NCI-H2107 treated with DMSO at 0.1 percent for 48 hours (cell line): ENCODE results near the gene RGN.
"Not testable (repeated sequence)": the region's sequence is repeated elsewhere in the genome, so short reads cannot be mapped to it uniquely, and the experiment has no call there.

Experiments used
- DNase-seq: peaks from one replicate; lab custom pipeline; 2025; ENCODE audit not compliant: unreplicated experiment; lab: John Stamatoyannopoulos, UW

Gene RGN

DNA sequence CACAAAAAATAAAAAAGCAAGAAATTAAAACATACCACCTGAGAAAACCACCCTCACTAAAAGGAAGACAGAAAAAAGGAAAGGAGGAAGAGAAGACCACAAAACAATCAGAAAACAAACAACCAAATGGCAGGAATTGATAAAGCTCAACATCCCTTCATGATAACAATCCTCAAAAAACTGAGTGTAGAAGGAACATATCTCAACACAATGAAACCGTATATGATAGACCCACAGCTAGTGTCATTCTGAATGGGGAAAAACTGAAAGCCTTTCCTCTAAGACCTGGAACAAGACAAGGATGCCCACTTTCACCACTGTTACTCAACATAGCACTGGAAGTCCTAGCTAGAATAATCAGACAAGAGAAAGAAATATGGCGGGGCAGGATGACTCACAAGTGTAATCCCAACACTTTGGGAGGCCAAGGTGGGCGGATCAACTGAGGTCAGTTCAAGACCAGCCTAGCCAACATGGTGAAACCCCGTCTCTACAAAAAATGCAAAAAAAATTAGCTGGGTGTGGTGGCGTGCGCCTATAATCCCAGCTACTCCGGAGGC is 38.4 kb downstream of the RGN start:
- not testable (repeated sequence) for DNase-seq

GRCh38 chrX:47124466-47124865 is 46.2 kb downstream of the RGN start:
- DNase-seq = not testable (repeated sequence)

GRCh38 chrX:47129157-47129898 is 51.1 kb downstream of the RGN start:
- DNase-seq = peak; percentile 97

DNA sequence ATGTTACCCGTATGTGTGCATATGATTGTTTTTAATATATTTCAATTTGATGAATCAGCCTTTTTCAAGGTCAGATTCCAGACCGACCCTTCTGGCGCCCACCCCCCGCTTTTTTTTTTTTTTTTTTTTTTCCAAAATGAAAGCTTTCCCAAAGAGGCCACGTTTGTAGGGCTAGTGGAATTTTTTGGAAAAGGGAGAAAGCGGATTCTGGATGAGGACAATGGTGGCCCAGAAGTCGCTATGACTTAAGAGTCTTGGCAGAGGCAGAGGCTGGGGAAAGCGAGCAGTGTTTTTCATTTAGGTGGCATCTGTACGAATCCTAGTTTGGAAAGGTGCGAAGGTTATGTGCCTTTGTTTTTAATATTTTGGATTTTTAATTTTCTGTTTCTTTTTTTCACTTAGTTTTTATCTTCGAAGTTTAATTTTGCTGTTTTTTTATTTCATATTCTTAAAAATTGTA is 51.7 kb downstream of the RGN start:
- peak; percentile 25 for DNase-seq

DNA sequence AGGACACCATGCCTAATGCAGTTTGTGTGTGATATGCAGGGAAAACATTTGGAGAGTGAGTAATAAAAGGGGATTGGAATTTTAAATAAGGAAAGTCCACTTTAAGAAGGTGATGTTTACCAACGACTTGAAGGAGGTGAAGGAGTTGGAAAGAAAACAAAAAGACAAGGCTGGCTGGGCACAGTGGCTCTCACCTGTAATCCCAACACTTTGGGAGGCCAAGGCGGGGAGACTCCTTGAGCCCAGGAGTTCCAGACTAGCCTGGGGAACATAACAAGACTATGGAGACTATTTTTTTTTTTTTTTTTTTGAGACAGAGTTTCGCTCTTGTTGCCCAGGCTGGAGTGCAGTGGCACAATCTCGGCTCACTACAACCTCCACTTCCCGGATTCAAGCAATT is 55.2 kb downstream of the RGN start:
- no peak for DNase-seq

DNA sequence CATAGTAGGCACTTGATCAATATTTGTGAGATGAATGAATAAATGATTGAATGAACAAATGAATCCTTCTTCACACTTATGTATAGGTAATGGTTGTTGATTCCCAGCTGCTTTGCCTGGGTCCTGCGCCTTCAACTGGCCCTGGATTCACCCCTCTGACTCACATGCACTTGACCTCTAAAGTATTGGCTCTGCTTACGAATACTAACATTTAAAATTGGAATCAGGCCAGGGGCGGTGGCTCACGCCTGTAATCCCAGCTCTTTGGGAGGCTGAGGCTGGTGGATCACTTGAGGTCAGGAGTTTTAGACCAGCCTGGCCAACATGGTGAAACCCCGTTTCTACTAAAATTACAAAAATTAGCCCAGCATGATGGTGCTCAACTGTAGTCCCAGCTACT is 57.4 kb downstream of the RGN start:
- DNase-seq = not testable (repeated sequence)

DNA sequence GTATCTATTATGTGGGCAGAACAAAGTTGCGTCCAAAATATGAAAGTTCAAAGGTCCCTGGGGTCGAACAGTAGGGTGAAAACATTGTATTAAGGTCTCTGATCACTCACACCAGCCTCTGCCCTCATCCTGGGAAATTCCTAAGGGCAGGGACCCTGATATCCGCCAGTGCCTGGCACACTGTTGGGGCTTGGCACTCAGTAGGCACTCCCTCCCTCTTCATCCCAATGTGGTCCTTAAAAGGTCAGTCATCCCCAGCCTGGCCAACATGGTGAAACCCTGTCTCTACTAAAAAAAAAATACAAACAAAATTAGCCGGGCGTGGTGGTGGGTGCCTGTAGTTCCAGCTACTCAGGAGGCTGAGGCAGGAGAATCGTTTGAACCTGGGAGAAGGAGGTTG is 59.9 kb downstream of the RGN start:
- no peak for DNase-seq
